HepG2 (cell line): ENCODE measurements around the gene TMEM95. TPM values are rescaled to one million over a fixed set of nuclear protein-coding genes. Genes with fewer than 3 reads are reported as not detected.
A peak's percentile ranks its signal among the peaks of the same experiment; 100 is the strongest.

Experiments
- DDIT3 ChIP-seq: sonication (generic); formaldehyde crosslinking; IDR thresholded peaks from 2 replicates; pipeline ENCODE4 v1.4.0; 2020; ENCODE audit warnings: mild to moderate bottlenecking, missing genetic modification reagents
- SOX6 ChIP-seq, 2 experiments: fragments of 450-650 bp in 1 of 2; sonication (generic) in 1 of 2; formaldehyde crosslinking in 1 of 2; IDR thresholded peaks; 2 replicates each; pipeline versions ENCODE4 v1.4.0 to v1.6.1; 2017 to 2020; ENCODE audit warnings: antibody characterized with exemption in 1 of 2, mild to moderate bottlenecking in 1 of 2, missing genetic modification reagents in 1 of 2
- SUZ12 ChIP-seq: fragments of 150-350 bp; IDR thresholded peaks from 2 replicates; pipeline ENCODE4 v1.6.1; 2014; ENCODE audit warnings: low read depth, low read length
- TSC22D2 ChIP-seq: sonication (generic); formaldehyde crosslinking; IDR thresholded peaks from 2 replicates; pipeline ENCODE4 v1.5.1; 2020; ENCODE audit warnings: missing genetic modification reagents, mild to moderate bottlenecking, borderline replicate concordance
- ZNF761 ChIP-seq: sonication (generic); formaldehyde crosslinking; conservative IDR thresholded peaks from 2 replicates; pipeline ENCODE4 v1.4.0; 2020; ENCODE audit warnings: mild to moderate bottlenecking, missing genetic modification reagents
- polyA plus RNA-seq, 8 experiments: library from polyadenylated mRNA; depleted of rRNA in 3 of 8; stranded (reverse) in 7 of 8; unstranded in 1 of 8; fragments of >200 nt; fragmentation: Illumina TruSeq in 4 of 8; extraction: Trizol in 4 of 8; gene quantifications; 2 replicates each; pipeline versions ENCODE4 v1.2.1 to v1.2.3, GENCODE V29; 2011 to 2016; ENCODE audit warnings: low read depth in 4 of 8, missing spikeins in 1 of 8, mixed read lengths in 1 of 8; ENCODE audit not compliant: insufficient read depth in 1 of 8
- total RNA-seq, 5 experiments: library from RNA; depleted of rRNA; stranded (reverse); fragments of >200 nt; fragmentation: Illumina TruSeq; extraction: Trizol; gene quantifications; 2 replicates each; pipeline ENCODE4 v1.2.3, GENCODE V29; 2016; ENCODE audit warnings: low read depth in 1 of 5
- TF ChIP-seq, protein P1 (sequence below): sonication (generic); formaldehyde crosslinking; IDR thresholded peaks from 2 replicates; pipeline ENCODE4 v1.5.0; 2020; ENCODE audit warnings: mild to moderate bottlenecking, missing genetic modification reagents, borderline replicate concordance
- TF ChIP-seq, protein P2 (sequence below): sonication (generic); formaldehyde crosslinking; IDR thresholded peaks from one replicate; pipeline ENCODE4 v1.5.1; 2020; ENCODE audit warnings: mild to moderate bottlenecking, missing genetic modification reagents; ENCODE audit errors: not compliant biosample characterization

Gene TMEM95
- total and polyA plus RNA-seq, 2 of the 13 experiments (the other 11 are each of a cell fraction or from before 2014, with no cell fraction given), result not detected

GRCh38 chr17:7329374-7329996 lies 25.5 kb upstream of the TMEM95 start (continued):
- TF ChIP-seq, protein P1, sequence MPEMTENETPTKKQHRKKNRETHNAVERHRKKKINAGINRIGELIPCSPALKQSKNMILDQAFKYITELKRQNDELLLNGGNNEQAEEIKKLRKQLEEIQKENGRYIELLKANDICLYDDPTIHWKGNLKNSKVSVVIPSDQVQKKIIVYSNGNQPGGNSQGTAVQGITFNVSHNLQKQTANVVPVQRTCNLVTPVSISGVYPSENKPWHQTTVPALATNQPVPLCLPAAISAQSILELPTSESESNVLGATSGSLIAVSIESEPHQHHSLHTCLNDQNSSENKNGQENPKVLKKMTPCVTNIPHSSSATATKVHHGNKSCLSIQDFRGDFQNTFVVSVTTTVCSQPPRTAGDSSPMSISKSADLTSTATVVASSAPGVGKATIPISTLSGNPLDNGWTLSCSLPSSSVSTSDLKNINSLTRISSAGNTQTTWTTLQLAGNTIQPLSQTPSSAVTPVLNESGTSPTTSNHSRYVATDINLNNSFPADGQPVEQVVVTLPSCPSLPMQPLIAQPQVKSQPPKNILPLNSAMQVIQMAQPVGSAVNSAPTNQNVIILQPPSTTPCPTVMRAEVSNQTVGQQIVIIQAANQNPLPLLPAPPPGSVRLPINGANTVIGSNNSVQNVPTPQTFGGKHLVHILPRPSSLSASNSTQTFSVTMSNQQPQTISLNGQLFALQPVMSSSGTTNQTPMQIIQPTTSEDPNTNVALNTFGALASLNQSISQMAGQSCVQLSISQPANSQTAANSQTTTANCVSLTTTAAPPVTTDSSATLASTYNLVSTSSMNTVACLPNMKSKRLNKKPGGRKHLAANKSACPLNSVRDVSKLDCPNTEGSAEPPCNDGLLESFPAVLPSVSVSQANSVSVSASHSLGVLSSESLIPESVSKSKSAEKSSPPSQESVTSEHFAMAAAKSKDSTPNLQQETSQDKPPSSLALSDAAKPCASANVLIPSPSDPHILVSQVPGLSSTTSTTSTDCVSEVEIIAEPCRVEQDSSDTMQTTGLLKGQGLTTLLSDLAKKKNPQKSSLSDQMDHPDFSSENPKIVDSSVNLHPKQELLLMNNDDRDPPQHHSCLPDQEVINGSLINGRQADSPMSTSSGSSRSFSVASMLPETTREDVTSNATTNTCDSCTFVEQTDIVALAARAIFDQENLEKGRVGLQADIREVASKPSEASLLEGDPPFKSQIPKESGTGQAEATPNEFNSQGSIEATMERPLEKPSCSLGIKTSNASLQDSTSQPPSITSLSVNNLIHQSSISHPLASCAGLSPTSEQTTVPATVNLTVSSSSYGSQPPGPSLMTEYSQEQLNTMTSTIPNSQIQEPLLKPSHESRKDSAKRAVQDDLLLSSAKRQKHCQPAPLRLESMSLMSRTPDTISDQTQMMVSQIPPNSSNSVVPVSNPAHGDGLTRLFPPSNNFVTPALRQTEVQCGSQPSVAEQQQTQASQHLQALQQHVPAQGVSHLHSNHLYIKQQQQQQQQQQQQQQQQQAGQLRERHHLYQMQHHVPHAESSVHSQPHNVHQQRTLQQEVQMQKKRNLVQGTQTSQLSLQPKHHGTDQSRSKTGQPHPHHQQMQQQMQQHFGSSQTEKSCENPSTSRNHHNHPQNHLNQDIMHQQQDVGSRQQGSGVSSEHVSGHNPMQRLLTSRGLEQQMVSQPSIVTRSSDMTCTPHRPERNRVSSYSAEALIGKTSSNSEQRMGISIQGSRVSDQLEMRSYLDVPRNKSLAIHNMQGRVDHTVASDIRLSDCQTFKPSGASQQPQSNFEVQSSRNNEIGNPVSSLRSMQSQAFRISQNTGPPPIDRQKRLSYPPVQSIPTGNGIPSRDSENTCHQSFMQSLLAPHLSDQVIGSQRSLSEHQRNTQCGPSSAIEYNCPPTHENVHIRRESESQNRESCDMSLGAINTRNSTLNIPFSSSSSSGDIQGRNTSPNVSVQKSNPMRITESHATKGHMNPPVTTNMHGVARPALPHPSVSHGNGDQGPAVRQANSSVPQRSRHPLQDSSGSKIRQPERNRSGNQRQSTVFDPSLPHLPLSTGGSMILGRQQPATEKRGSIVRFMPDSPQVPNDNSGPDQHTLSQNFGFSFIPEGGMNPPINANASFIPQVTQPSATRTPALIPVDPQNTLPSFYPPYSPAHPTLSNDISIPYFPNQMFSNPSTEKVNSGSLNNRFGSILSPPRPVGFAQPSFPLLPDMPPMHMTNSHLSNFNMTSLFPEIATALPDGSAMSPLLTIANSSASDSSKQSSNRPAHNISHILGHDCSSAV, result no peak
- no peak for TF ChIP-seq SUZ12
- no peak for TF ChIP-seq DDIT3 (CRISPR knock-in tag)
- TF ChIP-seq SOX6 (IDR thresholded peaks at IDR 0.05), result no peak
- peak; percentile 63 for TF ChIP-seq SOX6 (CRISPR knock-in tag; IDR thresholded peaks at IDR 0.05)
- no peak; the same call in 1 of the 2 replicates for TF ChIP-seq TSC22D2
- no peak for TF ChIP-seq ZNF761 (CRISPR knock-in tag)
- TF ChIP-seq, protein P2, sequence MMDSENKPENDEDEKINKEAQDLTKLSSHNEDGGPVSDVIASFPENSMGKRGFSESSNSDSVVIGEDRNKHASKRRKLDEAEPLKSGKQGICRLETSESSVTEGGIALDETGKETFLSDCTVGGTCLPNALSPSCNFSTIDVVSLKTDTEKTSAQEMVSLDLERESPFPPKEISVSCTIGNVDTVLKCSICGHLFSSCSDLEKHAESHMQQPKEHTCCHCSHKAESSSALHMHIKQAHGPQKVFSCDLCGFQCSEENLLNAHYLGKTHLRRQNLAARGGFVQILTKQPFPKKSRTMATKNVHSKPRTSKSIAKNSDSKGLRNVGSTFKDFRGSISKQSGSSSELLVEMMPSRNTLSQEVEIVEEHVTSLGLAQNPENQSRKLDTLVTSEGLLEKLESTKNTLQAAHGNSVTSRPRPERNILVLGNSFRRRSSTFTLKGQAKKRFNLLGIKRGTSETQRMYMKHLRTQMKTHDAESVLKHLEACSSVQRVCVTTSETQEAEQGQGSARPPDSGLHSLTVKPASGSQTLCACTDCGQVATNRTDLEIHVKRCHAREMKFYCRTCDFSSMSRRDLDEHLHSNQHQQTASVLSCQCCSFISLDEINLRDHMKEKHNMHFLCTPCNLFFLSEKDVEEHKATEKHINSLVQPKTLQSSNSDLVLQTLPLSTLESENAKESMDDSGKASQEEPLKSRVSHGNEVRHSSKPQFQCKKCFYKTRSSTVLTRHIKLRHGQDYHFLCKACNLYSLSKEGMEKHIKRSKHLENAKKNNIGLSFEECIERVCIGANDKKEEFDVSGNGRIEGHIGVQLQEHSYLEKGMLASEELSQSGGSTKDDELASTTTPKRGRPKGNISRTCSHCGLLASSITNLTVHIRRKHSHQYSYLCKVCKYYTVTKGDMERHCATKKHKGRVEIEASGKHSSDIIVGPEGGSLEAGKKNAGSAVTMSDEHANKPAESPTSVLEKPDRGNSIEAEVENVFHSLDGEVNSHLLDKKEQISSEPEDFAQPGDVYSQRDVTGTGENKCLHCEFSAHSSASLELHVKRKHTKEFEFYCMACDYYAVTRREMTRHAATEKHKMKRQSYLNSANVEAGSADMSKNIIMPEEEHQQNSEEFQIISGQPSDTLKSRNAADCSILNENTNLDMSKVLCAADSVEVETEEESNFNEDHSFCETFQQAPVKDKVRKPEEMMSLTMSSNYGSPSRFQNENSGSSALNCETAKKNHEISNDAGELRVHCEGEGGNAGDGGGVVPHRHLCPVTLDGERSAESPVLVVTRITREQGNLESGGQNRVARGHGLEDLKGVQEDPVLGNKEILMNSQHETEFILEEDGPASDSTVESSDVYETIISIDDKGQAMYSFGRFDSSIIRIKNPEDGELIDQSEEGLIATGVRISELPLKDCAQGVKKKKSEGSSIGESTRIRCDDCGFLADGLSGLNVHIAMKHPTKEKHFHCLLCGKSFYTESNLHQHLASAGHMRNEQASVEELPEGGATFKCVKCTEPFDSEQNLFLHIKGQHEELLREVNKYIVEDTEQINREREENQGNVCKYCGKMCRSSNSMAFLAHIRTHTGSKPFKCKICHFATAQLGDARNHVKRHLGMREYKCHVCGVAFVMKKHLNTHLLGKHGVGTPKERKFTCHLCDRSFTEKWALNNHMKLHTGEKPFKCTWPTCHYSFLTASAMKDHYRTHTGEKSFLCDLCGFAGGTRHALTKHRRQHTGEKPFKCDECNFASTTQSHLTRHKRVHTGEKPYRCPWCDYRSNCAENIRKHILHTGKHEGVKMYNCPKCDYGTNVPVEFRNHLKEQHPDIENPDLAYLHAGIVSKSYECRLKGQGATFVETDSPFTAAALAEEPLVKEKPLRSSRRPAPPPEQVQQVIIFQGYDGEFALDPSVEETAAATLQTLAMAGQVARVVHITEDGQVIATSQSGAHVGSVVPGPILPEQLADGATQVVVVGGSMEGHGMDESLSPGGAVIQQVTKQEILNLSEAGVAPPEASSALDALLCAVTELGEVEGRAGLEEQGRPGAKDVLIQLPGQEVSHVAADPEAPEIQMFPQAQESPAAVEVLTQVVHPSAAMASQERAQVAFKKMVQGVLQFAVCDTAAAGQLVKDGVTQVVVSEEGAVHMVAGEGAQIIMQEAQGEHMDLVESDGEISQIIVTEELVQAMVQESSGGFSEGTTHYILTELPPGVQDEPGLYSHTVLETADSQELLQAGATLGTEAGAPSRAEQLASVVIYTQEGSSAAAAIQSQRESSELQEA (CRISPR knock-in tag), result no peak
